Duodenal mucosa (tissue), 2 donors: Measurements from ENCODE around the gene SLC26A11.
"Not testable (repeated sequence)": the region's sequence is repeated elsewhere in the genome, so short reads cannot be mapped to it uniquely, and the experiment has no call there.

Experiments used
- H3K27ac ChIP-seq: one replicate; pipeline ENCODE4 v1.7.0; 2013; ENCODE audit warnings: low read depth, low read length
- H3K27me3 ChIP-seq, 2 donors: one replicate each; pipeline ENCODE4 v1.7.0; 2013; ENCODE audit warnings: low read length in 2 of 2, control low read depth in 1 of 2; ENCODE audit not compliant: insufficient read depth in 2 of 2, control insufficient read depth in 1 of 2
- H3K36me3 ChIP-seq, 2 donors: one replicate each; pipeline ENCODE4 v1.7.0; 2013; ENCODE audit warnings: low read length in 2 of 2, control low read depth in 1 of 2; ENCODE audit not compliant: insufficient read depth in 2 of 2, control insufficient read depth in 1 of 2
- H3K4me1 ChIP-seq, 2 donors: one replicate each; pipeline ENCODE4 v1.7.0; 2013; ENCODE audit warnings: low read length in 2 of 2, control low read depth in 1 of 2; ENCODE audit not compliant: insufficient read depth in 2 of 2, control insufficient read depth in 1 of 2
- H3K4me3 ChIP-seq, 2 donors: one replicate each; pipeline ENCODE4 v1.7.0; 2013; ENCODE audit warnings: low read length in 2 of 2, low read depth in 1 of 2
- H3K9ac ChIP-seq, 2 donors: one replicate each; pipeline ENCODE4 v1.7.0; 2013; ENCODE audit warnings: low read length in 2 of 2, low read depth in 1 of 2
- H3K9me3 ChIP-seq, 2 donors: one replicate each; pipeline ENCODE4 v1.7.0; 2013; ENCODE audit warnings: low read length in 2 of 2, control low read depth in 1 of 2; ENCODE audit not compliant: control insufficient read depth in 1 of 2

Gene SLC26A11

DNA sequence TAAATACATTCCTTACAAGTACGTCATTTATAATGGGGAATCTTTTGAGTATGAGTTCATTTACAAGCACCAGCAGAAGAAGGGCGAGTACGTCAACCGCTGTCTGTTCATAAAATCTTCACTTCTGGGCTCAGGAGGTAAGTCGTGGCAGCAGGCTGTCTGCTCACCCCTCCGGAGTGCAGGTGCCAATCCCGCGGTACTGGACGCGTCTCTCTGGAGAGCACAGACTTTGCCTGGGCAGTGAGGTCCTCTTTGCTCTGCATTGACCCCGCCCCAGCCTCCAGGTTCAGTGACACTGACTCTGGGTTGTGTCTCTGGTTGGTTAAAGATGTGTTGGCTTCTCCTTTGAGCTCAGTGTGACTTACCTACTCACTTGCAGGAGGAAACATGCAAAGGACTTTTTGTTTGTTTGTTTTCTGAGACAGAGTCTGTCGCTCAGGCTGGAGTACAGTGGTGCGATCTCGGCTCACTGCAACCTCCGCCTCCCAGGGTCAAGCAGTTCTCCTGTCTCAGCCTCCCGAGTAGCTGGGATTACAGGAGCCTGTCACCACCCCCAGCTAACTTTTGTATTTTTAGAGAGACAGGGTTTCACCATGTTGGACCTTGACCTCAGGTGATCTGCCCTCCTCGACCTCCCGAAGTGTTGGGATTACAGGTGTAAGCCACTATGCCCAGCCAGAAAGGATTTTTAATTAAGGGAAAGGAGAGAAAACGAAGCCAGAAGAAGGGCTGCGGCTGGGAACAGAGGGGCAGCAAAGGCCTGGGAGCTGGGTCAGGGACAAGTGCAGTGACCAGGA lies 71.7 kb downstream of the SLC26A11 start:
- H3K36me3 ChIP-seq: peaks cover 57 to 88% of the 10 kb centered on the region in 2 donors
- H3K9ac ChIP-seq: no peak overlapping the region
- no peak overlapping the region for H3K27ac ChIP-seq
- H3K27me3 ChIP-seq: no peaks in the 10 kb centered on the region
- H3K9me3 ChIP-seq: no peaks in the 10 kb centered on the region
- H3K4me3 ChIP-seq: no peak overlapping the region
- no peaks in the 10 kb centered on the region for H3K4me1 ChIP-seq

DNA sequence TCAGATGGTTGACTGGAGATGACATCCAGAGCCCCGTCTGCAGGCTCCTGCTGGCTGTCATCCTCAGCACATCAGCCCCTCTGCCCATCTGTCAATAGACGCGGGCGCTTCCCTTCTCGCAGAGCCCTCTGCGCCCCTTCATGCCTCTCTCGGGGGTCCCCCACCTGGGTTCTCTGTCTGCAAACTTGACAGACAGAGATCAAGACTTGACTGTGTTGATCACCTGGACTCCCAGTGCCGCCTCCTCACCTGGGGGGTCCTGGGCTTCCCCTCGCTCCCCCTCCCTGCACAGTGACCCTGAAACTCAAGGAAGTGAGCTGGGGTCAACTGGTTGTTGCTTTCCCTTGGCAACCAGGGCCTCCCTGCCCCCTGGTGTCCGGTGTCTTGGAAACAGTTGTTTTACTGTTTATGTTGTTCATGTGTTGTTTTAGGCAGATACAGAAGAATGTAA lies 72.3 kb downstream of the SLC26A11 start:
- peaks cover 55 to 89% of the 10 kb centered on the region in 2 donors for H3K36me3 ChIP-seq

DNA sequence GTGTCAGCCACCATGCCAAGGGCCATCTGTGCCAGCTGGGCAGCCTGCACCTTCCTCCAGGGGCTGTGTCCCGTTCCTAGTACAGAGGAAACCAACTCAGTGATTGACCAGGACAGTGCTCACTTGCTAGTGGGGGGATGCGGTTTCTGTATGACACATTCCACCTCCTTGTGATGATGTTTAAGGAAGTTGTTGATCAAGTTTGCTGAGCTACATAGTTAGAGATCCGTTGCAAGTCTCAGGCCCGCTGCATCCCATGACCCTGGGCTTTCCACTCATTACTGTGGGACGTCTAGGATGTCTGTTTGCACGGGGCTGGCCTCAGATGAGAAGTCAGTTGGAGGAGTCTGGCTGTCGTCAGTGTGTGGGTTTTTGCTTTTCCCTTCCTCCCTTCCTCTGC lies 74.0 kb downstream of the SLC26A11 start:
- H3K36me3 ChIP-seq: peaks cover 58 to 90% of the 10 kb centered on the region in 2 donors
- no peak overlapping the region for H3K4me3 ChIP-seq
- no peak overlapping the region for H3K9ac ChIP-seq
- H3K27me3 ChIP-seq: no peaks in the 10 kb centered on the region
- no peaks in the 10 kb centered on the region for H3K9me3 ChIP-seq
- no peak overlapping the region for H3K27ac ChIP-seq
- H3K4me1 ChIP-seq: no peaks in the 10 kb centered on the region

More for the DNA sequence above, 72.3 kb downstream of the SLC26A11 start:
- H3K27ac ChIP-seq: no peak overlapping the region
- H3K9me3 ChIP-seq: no peaks in the 10 kb centered on the region
- no peak overlapping the region for H3K4me3 ChIP-seq
- no peaks in the 10 kb centered on the region for H3K4me1 ChIP-seq
- H3K9ac ChIP-seq: no peak overlapping the region
- no peaks in the 10 kb centered on the region for H3K27me3 ChIP-seq

DNA sequence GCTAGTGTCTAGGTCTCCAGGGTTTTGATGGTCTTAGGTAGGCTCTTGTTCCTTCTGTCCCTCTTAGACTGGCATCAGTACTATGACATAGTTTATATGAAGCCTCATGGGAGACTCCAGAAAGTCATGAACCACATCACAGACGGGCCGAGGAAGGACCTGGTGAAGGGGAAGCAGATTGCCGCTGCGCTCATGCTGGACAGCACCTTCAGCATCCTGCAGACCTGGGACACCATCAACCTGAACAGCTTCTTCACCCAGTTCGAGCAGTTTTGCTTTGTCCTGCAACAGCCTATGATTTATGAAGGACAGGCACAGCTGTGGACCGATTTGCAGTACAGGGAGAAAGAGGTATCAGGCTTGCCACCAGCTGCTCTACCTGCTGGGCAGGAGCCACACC lies 74.4 kb downstream of the SLC26A11 start:
- H3K36me3 ChIP-seq: peaks cover 58 to 88% of the 10 kb centered on the region in 2 donors
- H3K9ac ChIP-seq: no peak overlapping the region
- no peak overlapping the region for H3K27ac ChIP-seq
- H3K9me3 ChIP-seq: no peaks in the 10 kb centered on the region
- no peaks in the 10 kb centered on the region for H3K4me1 ChIP-seq
- H3K4me3 ChIP-seq: no peak overlapping the region
- H3K27me3 ChIP-seq: no peaks in the 10 kb centered on the region

DNA sequence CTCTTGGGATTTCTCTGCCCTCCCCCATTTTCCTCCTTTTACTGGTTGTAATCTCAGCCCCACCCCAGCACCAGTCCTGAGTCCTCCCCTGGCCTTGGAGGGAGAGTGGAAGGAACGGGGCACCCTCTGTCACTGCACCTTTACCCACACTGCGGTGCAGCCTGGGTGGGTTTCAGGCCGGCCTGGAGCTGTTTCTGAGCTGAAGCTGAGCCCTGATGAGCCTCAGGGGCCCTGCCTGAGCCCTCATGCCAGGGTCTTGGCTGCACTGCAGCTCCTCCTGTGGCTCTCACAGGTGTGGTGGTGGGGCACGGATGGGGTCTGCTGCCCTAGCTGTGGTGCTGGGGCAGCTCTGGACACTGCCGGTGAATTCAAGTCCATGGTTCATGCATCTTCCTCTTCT lies 74.9 kb downstream of the SLC26A11 start:
- H3K9ac ChIP-seq: no peak overlapping the region

DNA sequence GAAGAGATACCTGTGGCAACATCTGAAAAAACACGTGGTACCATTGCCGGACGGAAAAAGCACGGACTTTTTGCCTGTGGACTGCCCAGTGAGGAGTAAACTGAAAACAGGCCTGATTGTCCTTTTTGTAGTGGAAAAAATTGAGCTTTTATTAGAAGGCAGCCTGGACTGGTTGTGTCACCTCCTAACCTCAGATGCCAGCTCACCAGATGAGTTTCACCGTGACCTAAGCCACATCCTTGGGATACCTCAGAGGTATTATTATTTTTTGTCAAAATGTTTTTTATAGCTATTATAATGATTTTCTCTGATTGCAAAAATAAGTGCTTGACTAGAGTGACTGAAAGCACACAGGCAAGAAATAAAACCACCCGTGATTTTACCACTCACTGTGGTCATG lies 75.3 kb downstream of the SLC26A11 start:
- H3K27ac ChIP-seq: no peak overlapping the region
- H3K9me3 ChIP-seq: no peaks in the 10 kb centered on the region
- peaks cover 50 to 88% of the 10 kb centered on the region in 2 donors for H3K36me3 ChIP-seq
- H3K27me3 ChIP-seq: no peaks in the 10 kb centered on the region
- no peak overlapping the region for H3K4me3 ChIP-seq
- no peaks in the 10 kb centered on the region for H3K4me1 ChIP-seq
- no peak overlapping the region for H3K9ac ChIP-seq

More for the DNA sequence above, 74.9 kb downstream of the SLC26A11 start:
- Histone ChIP-seq H3K9me3 (no peaks in the 10 kb centered on the region), H3K27me3 (no peaks in the 10 kb centered on the region), H3K36me3 (peaks cover 53 to 88% of the 10 kb centered on the region in 2 donors), H3K4me3 (no peak overlapping the region), H3K27ac (no peak overlapping the region), H3K4me1 (no peaks in the 10 kb centered on the region)

DNA sequence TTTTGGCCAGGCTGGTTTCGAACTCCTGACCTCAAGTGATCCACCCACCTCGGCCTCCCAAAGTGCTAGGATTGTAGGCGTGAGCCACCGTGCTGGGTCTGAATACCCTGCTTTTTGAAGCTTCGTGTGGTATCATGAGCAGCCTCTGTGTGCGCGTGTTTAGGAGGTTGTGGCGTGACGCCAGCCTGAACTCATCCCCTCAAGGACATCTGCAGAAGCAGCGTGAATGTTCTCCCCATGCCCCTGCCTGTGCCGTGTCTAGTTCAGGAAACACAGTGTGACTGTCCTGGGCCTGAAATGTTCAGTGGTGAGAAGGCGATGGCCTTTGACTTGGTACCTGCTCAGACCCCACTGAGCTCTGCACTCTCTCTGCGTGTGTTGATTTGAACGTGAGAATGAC lies 76.0 kb downstream of the SLC26A11 start:
- Histone ChIP-seq H3K9me3 (no peaks in the 10 kb centered on the region), H3K4me1 (no peaks in the 10 kb centered on the region), H3K9ac (no peak overlapping the region), H3K4me3 (no peak overlapping the region), H3K36me3 (peaks cover 51 to 85% of the 10 kb centered on the region in 2 donors), H3K27me3 (no peaks in the 10 kb centered on the region), H3K27ac (no peak overlapping the region)

DNA sequence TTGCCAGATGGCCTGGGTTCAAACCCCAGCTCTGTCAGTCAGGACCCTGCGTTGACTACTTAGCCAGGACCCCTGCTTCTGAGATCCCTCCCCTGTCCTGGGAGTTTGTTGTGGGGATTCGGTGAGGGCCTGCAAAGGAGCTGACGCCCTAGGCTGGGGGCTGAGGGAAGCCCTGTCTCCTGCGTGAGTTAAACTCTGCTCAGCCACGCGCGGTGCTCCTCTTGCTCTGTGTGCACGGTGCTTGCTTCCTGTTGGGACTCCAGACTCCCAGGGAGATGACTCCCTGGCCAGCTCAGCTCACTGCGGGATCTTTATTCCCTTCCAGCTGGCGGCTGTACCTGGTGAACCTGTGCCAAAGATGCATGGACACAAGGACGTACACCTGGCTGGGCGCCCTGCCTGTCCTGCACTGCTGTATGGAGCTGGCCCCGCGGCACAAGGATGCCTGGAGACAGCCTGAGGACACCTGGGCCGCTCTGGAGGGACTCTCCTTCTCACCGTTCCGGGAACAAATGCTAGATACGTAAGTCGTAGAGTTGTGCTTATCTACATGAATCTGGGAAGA lies 77.9 kb downstream of the SLC26A11 start:
- Histone ChIP-seq H3K9ac (no peak overlapping the region), H3K27ac (no peak overlapping the region), H3K9me3 (peaks cover 0 to 1% of the 10 kb centered on the region in 2 donors), H3K4me3 (no peak overlapping the region), H3K36me3 (peaks cover 59 to 84% of the 10 kb centered on the region in 2 donors), H3K27me3 (no peaks in the 10 kb centered on the region), H3K4me1 (no peaks in the 10 kb centered on the region)

DNA sequence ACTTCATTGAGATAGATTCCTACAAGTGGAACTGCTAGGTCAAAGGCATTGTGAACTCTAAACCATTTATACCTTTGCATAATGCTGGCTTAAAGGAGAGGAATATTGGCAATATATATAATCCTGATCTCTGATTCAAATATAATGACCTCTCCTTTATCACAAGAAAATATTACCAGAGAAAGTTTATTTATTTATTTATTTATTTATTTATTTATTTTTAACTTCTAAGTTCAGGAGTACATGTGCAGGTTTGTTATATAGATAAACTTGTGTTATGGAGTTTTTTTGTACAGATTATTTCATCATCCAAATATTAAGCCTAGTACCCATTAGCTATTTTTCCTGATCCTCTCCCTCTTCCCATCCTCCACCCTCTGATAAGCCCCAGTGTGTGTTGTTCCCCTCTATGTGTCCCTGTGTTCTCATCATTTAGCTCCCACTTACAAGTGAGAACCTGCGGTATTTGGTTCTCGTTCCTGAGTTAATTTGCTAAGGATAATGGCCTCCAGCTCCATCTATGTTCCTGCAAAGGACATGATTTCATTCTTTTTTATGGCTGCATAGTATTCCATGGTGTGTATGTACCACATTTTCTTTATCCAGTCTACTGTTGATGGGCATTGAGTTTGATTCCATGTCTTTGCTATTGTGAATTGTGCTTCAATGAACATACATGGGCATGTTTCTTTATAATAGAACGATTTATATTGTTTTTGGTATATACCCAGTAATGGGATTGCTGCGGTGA lies 79.3 kb downstream of the SLC26A11 start:
- H3K9me3 ChIP-seq, H3K27me3 ChIP-seq, H3K4me3 ChIP-seq, H3K27ac ChIP-seq, H3K4me1 ChIP-seq, H3K9ac ChIP-seq: not testable (repeated sequence)
- H3K36me3 ChIP-seq: peaks cover 63 to 85% of the 10 kb centered on the region in 2 donors

DNA sequence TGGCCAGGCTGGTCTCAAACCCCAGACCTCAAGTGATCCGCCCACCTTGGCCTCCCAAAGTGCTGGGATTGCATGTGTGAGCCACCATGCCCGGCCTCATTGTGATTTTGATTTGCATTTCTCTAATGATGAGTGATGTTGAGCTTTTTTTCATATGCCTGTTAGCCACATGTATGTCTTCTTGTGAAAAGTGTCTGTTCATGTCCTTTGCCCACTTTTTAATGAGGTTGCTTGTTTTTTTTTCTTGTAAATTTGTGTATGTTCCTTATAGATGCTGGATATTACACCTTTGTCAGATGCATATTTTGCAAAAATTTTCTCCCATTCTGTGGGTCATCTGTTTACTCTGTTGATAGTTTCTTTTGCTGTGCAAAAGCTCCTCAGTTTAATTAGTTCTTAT lies 80.5 kb downstream of the SLC26A11 start:
- not testable (repeated sequence) for H3K9ac ChIP-seq, H3K4me1 ChIP-seq, H3K27ac ChIP-seq, H3K9me3 ChIP-seq, H3K4me3 ChIP-seq, H3K27me3 ChIP-seq
- peaks cover 51 to 85% of the 10 kb centered on the region in 2 donors for H3K36me3 ChIP-seq
